Measurements from ENCODE around the gene SEC23A.
"Not testable (repeated sequence)": the region's sequence is repeated elsewhere in the genome, so short reads cannot be mapped to it uniquely, and the experiment has no call there.

Gene SEC23A

DNA sequence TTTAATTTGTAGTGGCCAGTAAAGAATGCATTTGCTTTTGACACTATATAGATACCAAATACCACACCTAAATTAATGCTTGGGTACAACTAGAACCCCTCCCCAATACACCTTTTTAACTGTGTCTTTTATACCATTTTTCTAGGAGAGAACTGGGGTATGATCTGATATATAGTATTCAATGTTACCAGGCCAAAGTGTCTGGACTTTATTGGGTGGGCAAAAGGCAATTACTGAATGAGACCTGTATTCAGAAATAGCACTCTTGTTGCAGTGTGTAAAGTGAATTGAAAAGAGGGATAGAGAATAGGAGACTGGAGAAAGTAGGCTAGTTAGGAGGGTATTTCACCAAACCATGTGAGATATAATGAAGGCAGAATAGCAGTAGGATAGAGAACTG is 74.4 kb downstream of the SEC23A start:
- no peak for DNase-seq

DNA sequence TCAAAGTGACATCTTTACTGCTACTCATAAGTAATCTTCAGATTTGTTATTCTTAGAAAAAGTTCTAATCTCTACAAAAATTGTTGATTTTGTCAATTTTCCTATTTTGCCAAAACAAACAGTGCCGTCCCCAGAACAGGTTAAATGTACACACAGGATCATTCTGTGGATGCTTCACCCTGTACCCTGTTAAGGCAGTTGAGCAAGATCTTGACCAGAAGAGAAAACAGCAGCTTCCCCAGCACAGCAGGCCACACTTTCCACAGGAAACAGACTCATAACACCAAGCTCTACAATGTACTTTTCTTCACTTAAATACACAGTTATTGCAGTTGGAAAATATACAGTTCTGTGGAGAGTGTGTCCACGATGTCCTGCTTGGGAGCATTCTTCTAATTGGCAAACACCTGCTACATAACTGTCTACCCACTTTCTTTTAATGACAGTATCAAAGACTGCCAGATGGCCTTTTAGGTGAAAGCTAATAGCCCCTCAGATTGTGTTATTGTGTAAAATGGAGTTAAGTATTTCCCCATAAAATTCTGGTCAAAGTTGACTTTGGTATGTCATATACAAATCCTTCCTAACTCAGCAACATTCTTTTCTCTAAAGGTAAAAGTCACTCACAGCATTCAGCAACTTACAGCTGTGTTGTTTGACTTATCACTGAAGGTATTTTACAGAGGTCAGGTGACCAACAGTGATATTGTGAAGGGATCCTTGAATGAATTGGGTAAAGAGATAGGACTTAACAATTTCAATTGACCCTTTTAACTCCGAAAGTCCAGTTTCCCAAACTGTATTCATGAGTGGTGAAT is 77.0 kb downstream of the SEC23A start:
- DNase-seq = no peak

DNA sequence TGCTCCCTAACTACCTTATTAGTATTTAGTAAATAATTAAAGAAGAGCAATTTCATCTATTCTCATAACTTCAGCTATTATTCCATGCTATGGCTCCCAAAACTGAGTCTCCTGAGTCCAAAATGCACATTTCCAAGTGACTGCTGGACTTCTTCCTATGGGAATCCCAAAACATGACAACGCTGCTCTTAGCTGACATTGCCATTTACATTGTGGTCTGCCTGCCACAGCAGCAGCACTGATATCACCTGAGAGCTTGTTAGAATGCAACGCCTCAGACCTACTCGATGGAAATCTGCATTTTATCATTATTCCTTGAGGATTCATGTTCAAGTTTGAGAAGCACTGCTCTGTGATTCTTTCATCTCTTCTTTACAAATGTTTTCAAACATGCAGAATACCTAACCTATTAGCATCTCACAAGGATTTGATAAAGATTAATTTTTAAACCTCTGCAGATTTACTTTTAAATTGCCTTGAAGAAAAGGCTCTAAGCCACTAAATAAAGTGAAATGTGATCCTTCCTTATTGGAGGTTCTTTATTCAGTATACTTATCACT is 77.7 kb downstream of the SEC23A start:
- no peak for DNase-seq

DNA sequence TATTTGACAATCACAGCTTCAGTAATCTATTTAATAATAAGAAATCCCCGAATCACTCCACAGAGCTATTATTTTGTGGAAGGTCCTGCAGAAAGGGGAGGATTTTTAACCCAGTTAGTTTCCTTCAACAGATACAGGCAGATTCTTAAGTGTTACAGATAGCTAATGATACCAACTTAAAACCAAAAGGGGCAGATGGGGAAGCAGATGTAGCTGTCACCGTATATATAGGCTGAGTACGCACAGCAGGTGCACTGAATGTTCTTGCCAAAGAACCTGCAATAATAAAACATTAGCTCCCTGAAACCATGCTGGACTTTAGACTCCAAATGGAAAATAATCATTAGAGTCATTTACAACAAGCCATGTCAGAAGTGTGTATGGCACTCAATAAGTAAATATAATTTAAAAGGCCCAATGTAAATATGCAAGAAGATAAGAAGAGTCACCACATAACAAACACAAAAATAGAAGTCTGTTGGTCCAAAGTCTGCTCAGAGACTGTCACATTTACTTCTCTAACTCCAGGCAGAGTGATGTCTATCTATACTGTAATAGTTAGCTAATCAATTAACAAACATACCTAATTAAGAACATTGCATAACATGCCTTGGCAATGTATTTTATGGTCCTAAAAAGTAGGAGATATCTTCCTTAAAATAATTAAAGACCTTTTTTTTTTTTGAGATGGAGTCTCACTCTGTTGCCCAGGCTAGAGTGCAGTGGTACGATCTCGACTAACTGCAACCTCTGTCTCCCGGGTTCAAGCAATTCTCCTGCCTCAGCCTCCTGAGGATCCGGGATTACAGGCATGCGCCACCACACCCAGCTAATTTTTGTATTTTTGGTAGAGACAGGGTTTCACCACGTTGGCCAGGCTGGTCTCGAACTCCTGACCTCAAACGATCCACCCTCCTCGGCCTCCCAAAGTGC is 78.8 kb downstream of the SEC23A start:
- DNase-seq = no peak

DNA sequence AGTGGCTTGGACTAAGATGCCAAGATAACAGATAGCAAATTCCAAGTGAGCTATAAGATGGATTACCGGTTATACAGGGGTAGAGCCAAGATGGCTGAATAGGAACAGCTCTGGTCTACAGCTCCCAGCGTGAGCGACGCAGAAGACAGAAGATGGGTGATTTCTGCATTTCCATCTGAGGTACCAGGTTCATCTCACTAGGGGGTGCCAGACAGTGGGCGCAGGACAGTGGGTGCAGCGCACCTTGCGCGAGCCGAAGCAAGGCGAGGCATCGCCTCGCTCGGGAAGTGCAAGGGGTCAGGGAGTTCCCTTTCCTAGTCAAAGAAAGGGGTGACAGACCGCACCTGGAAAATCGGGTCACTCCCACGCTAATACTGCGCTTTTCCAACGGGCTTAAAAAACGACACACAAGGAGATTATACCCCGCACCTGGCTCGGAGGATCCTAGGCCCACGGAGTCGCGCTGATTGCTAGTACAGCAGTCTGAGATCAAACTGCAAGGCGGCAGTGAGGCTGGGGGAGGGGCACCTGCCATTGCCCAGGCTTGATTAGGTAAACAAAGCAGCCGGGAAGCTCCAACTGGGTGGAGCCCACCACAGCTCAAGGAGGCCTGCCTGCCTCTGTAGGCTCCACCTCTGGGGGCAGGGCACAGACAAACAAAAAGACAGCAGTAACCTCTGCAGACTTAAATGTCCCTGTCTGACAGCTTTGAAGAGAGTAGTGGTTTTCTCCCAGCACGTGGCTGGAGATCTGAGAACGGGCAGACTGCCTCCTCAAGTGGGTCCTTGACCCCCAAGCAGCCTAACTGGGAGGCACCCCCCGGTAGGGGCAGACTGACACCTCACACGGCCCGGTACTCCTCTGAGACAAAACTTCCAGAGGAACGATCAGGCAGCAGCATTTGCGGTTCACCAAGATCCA is 85.7 kb downstream of the SEC23A start:
- not testable (repeated sequence) for DNase-seq

DNA sequence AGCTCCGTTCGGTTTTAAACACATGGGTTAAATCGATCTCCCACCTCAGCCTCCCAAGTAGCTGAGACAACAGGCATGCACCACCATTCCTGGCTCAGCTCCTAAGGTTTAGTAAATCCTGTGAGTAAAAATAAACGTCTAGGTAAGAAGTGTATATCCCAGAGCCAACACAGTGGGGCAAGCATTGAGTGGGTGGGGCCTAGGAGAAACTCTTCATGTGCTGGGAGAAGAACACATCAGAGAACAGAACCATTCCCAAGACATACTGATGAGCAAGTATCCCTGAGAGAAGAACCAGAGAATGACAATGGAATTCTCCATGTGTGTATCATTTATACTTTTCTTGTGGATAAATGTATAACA is 86.3 kb downstream of the SEC23A start:
- no peak for DNase-seq

DNA sequence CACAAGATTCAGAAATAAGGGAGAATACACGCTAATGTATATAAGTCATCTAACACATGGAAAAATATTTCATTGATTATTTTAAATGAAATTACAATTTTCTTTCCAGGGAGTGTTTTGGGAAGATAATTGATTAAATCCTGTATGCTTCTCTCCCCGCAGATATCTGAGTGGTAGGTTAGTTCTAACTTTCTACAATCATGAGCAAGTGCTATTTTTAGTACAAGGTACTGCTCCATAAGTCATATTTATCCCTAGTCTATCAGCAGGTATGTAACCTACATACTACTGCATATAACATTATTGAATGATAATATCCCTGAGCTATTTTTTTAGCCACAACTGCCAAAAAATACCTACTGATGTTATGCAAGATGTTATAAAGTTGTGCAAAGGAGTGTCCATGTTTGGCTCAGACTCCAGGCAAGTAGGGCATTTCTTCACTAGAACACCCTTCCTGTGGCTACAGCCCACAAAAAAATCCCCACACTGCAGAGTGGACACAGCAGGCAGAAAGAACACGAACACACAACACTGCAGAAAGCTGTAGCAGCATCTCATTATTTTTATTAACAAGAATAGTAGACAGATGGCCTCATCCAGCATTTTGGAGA is 87.0 kb downstream of the SEC23A start:
- no peak for DNase-seq

DNA sequence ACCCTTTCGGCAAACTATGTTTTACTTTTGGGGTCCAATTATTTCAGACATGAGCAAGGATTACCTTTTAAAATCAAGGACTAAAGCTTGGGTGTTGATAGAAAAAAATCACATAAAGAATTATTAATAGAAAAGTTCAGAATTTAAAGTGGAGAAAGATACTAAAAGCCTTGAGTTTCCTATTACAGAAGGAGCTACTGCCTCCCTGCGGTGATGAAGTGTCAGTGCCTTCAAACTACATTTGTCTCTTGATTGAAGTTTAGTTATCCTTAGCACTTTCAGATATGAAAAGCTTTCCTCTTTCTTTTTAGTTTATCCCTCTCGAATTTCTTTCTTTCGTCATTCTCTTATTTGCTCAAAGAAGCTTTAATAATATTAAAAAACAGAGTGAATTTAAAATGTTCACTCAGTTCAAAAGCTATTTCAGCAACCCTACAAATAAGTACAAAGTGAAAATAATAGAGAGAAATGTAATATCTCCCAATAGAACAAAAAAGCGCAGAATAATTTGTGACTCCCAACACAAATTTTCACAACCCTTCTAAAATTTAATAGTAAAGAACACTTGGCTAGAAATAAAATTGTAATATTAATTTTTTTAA is 87.6 kb downstream of the SEC23A start:
- DNase-seq = no peak

DNA sequence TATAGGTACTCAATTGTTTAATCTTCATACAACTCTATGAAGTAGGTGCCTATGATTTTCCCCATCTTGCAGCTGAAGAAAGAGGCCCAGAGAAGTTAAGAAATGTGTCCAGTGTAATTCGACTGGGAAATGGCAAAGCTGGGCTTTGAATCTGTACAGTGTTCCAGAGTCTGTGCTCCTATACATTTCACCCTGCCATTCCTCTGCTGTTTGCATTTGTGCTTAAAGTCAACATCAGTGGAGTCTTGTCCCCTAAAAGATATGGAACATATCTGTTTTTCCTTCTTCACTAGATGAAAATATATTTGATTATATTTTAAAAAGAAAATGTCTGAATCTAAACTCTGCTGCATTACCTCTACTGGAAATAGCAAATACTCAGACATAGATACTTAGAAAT is 88.6 kb downstream of the SEC23A start:
- DNase-seq = no peak

DNA sequence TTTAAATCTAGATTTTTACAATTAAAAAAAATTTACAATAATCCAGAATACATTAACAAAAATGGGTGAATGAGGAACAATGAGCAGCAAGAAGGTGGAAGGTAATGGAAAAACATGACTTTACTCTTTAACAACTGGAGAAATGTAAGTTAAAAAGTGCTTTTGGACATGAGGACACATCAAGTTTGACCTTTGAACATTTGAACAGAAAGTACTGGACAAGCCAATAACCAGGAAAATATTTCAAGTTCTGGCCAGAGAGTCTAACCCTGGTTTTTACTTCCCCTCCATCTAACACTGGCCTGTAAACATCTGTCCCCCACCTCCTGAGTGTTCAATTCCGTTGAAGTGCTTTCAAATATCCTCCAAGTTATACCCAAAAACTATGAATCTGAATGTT is 94.1 kb downstream of the SEC23A start:
- not testable (repeated sequence) for DNase-seq

DNA sequence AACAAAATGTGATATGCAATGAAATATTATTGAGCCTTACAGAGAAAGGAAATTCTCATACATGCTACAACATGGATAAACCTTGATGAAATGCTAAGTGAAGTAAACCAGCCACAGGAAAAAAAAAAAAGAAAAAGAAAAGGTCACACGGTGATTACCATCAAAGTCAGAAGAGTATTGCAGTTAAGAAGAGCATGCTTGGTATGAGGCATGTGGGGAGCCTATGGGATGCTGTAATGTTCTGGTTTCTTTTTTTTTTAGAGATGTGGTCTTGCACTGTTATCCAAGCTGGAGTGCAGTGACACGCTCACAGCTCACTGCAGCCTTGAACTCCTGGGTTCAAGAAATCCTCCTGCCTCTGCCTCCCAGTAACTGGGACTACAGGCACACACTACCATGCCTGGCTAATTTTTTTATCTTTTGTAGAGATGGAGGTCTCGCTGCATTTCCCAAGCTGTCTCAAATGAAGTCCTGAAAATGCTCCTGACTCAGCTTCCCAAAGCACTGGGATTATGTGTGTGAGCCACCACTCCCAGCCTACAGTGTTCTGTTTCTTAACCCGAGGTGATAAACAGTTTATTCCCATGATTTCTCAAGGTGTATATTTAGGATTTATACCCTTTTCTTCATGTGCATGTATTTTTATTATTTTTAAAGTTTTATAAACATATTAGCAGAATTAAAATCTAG is 96.2 kb downstream of the SEC23A start:
- no peak for DNase-seq

DNA sequence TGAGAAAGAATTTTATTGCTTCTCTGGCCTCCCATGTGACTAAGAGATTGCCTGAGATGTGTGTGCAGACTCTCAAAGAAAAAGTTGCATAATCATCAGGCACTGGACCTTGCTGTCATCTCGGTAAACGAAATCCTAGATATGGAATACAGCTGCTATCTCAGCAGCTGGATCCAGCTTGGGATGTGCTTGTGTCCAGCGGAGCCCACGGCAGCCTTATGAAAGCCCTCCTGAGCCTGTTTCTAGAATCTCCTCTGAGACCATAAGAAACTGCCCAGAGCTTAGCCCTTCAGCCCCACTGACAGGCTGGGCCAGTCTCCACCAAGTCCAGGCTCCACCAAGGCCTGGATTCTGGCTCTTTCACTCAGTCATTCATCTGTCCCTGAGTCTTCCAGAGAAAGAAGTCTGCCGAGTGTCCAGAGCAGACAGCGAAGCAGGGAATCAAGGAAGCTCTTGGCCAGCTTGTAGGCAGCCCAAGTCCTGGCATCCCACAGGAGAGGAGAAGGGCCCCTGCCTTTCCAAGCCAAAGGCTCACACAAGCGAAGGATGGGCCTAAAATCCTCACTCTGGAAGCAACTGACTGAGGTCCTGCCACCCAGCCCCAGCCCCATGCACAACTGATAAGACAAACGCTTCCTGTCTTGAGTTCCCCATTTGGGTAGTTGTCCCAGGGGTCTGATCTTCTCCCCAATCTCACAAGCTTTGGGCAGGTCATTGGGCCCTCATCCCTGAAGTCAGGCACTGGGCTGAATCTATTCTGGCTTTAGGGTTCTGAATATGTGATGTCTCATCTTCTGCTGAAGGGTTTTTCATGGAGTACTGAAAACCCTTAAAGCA is 97.8 kb downstream of the SEC23A start:
- no peak for DNase-seq

DNA sequence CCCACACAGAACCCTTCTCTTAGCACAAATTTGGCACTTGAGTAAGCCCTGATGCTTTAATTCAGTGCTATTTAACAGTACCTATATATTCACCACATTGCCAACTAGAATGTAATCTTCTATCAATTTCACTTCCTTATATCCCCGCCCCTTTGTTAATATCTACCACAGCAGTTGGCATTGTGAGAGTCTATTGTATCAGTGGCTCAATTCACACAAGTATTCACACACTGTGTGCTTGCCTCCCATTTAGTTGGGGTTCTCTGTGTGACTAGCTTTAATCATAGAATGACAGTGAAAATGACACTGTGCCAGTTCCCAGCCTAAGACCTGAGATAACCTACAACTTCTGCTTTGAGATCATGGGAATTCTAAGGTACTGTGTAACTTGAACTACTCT is 103.1 kb downstream of the SEC23A start:
- DNase-seq = no peak

DNA sequence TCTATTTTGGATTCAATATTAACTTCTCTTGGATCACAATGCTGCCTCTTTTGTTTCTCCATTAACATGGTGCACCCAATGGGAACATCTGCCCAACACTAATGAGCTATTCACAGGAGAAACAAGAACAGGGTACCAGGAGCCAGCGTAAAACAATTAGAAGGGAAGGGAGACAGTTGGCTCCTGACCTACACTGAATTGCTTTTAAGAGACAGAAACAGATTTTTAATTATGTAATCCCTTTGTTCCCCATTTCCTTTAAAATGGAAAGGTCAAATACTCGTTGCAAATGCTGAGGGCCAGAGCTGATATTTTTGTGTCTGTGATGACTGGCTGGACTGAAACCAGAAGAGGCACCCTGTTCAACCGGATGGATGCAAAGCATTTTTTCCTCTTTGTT is 108.3 kb downstream of the SEC23A start:
- DNase-seq = no peak

DNA sequence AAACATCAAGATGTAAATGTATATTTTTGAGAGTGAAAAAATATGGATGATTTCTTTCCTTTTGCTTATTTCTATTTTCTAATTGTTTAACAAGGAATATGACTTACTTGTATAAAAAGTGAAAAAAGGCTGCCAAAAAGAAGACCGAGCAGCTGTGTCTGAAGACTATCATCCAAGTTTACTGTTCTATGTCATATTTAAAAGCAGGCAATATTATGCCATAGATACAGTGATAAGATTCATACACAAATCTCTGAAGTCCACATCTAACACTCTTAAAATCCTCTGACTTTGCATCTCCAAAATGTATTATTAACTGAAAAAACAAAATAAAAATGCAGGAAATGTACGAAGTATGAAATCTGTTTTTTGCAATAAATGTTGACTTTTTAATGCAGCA is 109.1 kb downstream of the SEC23A start:
- DNase-seq = no peak

DNA sequence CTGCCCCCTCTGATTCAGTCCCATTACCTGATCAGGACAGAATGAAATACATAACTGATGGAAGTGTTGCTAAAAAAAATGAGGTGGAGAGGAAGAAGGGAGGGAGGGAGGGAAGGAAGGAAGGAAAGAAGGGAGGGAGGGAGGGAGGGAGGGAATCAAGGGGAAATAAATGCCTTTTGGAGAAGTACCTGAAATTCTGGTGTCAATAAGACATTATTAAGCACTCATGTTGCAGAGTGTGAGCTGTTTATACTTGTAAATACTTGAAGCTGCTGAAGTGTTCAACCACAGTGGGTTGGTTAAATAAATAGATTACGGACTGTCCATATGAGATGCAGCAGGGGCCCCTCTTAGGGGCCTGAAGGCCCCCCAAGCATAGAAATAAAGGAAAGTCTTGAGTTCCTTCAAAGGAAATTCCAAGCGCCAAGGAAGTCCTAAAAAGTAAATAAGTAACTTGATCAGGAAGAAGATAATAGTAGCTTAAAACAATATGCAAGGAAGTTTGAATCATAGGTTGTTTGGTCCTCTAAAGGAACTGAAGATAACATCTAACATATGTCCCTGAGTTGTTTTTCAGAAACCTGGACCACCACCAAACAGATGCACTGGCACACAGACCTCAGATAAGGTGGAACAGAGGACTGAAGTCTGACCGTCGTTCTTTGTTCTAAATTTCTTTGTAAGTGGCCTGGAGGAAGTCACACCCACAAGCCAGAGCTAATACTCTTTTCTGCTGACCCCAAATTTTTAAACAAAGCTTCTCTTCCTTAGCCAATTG is 110.8 kb downstream of the SEC23A start:
- no peak for DNase-seq

DNA sequence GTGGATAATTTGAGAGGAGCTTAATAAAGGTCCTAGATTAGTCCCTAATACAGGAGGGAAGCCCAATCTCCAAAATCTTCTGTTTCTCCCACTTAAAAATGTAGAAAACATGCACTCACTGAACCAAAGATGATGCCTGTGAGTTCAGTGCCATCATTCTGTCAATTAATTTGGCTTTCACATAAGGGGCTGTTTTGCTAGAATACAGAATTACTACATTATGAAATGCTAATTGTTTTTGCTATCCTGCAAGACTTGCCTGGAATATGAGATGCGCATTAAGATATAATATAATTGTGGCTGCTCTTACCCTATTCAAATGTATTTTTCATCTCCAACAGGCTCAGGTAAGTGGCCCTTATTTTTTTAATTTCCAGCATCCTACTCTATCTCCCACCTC is 111.7 kb downstream of the SEC23A start:
- DNase-seq = no peak

DNA sequence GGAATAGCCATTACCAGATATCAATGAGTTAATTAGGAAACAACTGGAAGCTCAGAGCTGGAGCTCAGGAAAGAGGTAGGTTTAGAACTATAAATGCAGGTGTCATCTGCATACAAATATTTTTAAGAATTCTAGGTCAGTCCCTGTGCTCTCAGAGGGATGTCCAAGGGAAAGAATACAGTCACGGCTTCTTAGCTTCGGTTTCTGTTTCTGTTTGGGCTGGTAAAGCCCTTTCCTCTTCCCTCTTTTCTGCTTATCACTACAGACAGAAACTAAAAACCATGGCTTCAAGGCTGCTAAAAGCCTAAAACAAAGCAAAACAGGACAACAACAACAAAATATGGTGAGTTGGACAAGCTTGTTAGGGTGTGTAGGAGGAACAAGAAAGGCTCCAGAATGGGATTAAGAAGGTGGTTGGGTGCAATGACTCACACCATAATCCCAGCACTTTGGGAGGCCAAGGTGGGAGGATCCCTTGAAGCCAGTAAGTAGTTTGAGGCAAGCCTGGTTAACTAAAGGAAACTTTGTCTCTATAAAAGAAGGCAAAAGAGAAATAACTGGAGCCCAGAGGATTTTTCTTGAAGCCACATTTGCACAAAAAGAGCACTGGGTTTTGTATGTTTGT is 113.0 kb downstream of the SEC23A start:
- no peak for DNase-seq

DNA sequence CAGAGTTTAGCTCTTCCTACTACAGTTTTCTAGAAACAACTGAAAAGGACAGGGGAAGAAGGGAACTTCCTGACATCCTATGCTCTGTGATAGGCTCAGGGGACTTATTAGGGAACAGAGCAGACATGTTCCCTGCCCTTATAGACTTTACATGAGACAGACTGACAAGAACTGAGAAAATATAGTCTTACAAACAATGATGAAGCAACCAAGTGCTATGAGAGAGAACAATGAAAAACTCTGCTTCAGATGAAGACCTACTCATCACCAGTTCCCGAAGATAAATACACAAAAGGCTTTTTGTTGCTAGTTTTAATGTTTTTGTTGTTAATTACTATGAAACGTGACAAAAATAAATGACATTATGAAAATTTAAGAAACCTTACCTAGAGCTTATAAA is 115.3 kb downstream of the SEC23A start:
- no peak for DNase-seq

All from CD4-positive, alpha-beta T cell treated with Interleukin-15 for 1 hour (primary cell).